Measurements from ENCODE around the gene RAP2B. TPM values are rescaled to one million over a fixed set of nuclear protein-coding genes. Genes with fewer than 3 reads are reported as not detected.

Gene RAP2B
- polyA plus RNA-seq, 1 of the 3 experiments (the other 2 are of a cell fraction) = 7.3 TPM

DNA sequence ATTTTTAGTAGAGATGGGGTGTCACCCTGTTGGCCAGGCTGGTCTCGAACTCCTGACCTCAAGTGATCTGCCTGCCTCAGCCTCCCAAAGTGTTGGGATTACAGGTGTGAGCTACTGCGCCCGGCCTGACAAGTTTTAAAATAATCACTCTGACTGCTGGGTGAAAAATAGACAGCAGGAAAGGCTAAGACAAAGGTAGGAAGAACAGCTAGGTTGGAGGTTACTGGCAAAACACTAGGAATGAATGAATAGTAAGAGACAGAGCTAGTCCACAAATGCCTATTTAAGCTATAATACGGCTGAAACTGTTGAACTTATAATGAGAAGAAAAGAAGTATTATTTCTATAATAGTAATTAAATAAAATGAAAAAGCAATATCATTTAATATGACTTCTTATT lies 46.7 kb upstream of the RAP2B start:
- POLR2A ChIA-PET = no interaction called here
- Histone ChIP-seq H3K4me1 (ENCODE audit: control insufficient read depth in 1 of 2, insufficient read depth in 2 of 2, low read depth in 1 of 2, low read length in 1 of 2) (no peaks in the 10 kb centered on the region), H4K20me1 (ENCODE audit: insufficient read depth) (no peaks in the 10 kb centered on the region), H3K27me3 (ENCODE audit: insufficient read depth) (no peaks in the 10 kb centered on the region), H3K9me3 (no peaks in the 10 kb centered on the region), H3K9ac (no peak overlapping the region), H3K4me2 (no peak overlapping the region), H3K79me2 (ENCODE audit: insufficient read depth) (no peaks in the 10 kb centered on the region), H3K9me2 (no peaks in the 10 kb centered on the region), H3F3A (replicated peaks; ENCODE audit: insufficient read depth) (no peaks in the 10 kb centered on the region), H3K4me3 (ENCODE audit: low read depth in 2 of 2, low read length in 1 of 2) (no peak overlapping the region), H2AFZ (ENCODE audit: low read depth) (no peak overlapping the region), H3K36me3 (replicated peaks in 1 of 2; ENCODE audit: control insufficient read depth in 1 of 2, insufficient read depth in 2 of 2, low read length in 1 of 2) (no peaks in the 10 kb centered on the region), H3K27ac (ENCODE audit: low read depth in 2 of 2, low read length in 1 of 2) (no peak overlapping the region)
- CTCF ChIA-PET = no interaction called here
- DNase-seq = no peak
- TF ChIP-seq NFIC (IDR thresholded peaks at IDR 0.05; ENCODE audit: borderline replicate concordance) = no peak
- TF ChIP-seq POLR2AphosphoS5 (IDR thresholded peaks at IDR 0.05; ENCODE audit: low read depth, low read length) = no peak
- TF ChIP-seq SIN3A (IDR thresholded peaks at IDR 0.05; ENCODE audit: borderline replicate concordance, low read depth, low read length) = no peak
- no peak for TF ChIP-seq FOXM1 (IDR thresholded peaks at IDR 0.05; ENCODE audit: low read depth)
- TF ChIP-seq, protein P1, sequence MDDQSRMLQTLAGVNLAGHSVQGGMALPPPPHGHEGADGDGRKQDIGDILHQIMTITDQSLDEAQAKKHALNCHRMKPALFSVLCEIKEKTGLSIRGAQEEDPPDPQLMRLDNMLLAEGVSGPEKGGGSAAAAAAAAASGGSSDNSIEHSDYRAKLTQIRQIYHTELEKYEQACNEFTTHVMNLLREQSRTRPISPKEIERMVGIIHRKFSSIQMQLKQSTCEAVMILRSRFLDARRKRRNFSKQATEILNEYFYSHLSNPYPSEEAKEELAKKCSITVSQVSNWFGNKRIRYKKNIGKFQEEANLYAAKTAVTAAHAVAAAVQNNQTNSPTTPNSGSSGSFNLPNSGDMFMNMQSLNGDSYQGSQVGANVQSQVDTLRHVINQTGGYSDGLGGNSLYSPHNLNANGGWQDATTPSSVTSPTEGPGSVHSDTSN (IDR thresholded peaks at IDR 0.05) = no peak
- no peak for TF ChIP-seq JUND (IDR thresholded peaks at IDR 0.05)
- no peak for TF ChIP-seq GABPA (IDR thresholded peaks at IDR 0.05; ENCODE audit: low read depth)
- no peak for TF ChIP-seq YY1 (IDR thresholded peaks at IDR 0.05; ENCODE audit: low read depth)
- TF ChIP-seq, protein P2, sequence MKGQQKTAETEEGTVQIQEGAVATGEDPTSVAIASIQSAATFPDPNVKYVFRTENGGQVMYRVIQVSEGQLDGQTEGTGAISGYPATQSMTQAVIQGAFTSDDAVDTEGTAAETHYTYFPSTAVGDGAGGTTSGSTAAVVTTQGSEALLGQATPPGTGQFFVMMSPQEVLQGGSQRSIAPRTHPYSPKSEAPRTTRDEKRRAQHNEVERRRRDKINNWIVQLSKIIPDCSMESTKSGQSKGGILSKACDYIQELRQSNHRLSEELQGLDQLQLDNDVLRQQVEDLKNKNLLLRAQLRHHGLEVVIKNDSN (IDR thresholded peaks at IDR 0.05; ENCODE audit: borderline replicate concordance, low read depth) = no peak
- TF ChIP-seq, protein P3, sequence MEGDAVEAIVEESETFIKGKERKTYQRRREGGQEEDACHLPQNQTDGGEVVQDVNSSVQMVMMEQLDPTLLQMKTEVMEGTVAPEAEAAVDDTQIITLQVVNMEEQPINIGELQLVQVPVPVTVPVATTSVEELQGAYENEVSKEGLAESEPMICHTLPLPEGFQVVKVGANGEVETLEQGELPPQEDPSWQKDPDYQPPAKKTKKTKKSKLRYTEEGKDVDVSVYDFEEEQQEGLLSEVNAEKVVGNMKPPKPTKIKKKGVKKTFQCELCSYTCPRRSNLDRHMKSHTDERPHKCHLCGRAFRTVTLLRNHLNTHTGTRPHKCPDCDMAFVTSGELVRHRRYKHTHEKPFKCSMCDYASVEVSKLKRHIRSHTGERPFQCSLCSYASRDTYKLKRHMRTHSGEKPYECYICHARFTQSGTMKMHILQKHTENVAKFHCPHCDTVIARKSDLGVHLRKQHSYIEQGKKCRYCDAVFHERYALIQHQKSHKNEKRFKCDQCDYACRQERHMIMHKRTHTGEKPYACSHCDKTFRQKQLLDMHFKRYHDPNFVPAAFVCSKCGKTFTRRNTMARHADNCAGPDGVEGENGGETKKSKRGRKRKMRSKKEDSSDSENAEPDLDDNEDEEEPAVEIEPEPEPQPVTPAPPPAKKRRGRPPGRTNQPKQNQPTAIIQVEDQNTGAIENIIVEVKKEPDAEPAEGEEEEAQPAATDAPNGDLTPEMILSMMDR (IDR thresholded peaks at IDR 0.05) = no peak
- no peak for TF ChIP-seq MXI1 (IDR thresholded peaks at IDR 0.05; ENCODE audit: low read depth, low read length)
- TF ChIP-seq, protein P4, sequence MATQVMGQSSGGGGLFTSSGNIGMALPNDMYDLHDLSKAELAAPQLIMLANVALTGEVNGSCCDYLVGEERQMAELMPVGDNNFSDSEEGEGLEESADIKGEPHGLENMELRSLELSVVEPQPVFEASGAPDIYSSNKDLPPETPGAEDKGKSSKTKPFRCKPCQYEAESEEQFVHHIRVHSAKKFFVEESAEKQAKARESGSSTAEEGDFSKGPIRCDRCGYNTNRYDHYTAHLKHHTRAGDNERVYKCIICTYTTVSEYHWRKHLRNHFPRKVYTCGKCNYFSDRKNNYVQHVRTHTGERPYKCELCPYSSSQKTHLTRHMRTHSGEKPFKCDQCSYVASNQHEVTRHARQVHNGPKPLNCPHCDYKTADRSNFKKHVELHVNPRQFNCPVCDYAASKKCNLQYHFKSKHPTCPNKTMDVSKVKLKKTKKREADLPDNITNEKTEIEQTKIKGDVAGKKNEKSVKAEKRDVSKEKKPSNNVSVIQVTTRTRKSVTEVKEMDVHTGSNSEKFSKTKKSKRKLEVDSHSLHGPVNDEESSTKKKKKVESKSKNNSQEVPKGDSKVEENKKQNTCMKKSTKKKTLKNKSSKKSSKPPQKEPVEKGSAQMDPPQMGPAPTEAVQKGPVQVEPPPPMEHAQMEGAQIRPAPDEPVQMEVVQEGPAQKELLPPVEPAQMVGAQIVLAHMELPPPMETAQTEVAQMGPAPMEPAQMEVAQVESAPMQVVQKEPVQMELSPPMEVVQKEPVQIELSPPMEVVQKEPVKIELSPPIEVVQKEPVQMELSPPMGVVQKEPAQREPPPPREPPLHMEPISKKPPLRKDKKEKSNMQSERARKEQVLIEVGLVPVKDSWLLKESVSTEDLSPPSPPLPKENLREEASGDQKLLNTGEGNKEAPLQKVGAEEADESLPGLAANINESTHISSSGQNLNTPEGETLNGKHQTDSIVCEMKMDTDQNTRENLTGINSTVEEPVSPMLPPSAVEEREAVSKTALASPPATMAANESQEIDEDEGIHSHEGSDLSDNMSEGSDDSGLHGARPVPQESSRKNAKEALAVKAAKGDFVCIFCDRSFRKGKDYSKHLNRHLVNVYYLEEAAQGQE (IDR thresholded peaks at IDR 0.05; ENCODE audit: low read depth, low read length) = no peak
- WGBS (ENCODE audit: low lambda C conversion rate) = 74% methylated on average over 4 of the region's 4 CpGs

Measured in SK-N-SH (cell line).